HEK293 (cell line): ENCODE results near the gene HMGA1.

ENCODE experiments used
- CTCF ChIA-PET: fragments of 350-600 bp; formaldehyde crosslinking; extraction: SDS; loops from one replicate; lab custom pipeline; 2021; ENCODE audit warnings: antibody characterized with exemption; lab: Yijun Ruan, JAX
- POLR2A ChIA-PET: fragments of 300-600 bp; formaldehyde crosslinking; extraction: SDS; loops from one replicate; lab custom pipeline; 2020; ENCODE audit warnings: antibody characterized with exemption, inconsistent platforms; lab: Yijun Ruan, JAX
- H3K27ac ChIP-seq: fragments of 200-500 bp; sonication (Bioruptor generic); 2 replicates; pipeline ENCODE4 v1.5.1; 2014; ENCODE audit warnings: low read depth, low read length, control low read depth, inconsistent platforms; ENCODE audit errors: extremely low read depth
- H3K36me3 ChIP-seq, 2 experiments: fragments of 200-500 bp in 1 of 2; sonication (Bioruptor generic) in 1 of 2; 1 replicate in 1 of 2; 2 replicates in 1 of 2; pipeline ENCODE4 v1.5.1; 2014 to 2017; ENCODE audit warnings: inconsistent platforms in 2 of 2, low read length in 2 of 2; ENCODE audit not compliant: control insufficient read depth in 2 of 2, insufficient read depth in 1 of 2
- H3K4me1 ChIP-seq: fragments of 200-500 bp; sonication (Bioruptor generic); 2 replicates; pipeline ENCODE4 v1.5.1; 2014; ENCODE audit warnings: mild to moderate bottlenecking, low read length, inconsistent platforms; ENCODE audit not compliant: control insufficient read depth, insufficient read depth
- H3K4me3 ChIP-seq: 2 replicates; pipeline ENCODE4 v1.5.1; 2011; ENCODE audit warnings: low read depth, mild to moderate bottlenecking, control low read depth, low read length, moderate library complexity
- H3K9me3 ChIP-seq: fragments of 200-500 bp; sonication (Bioruptor generic); 2 replicates; pipeline ENCODE4 v1.5.1; 2014; ENCODE audit warnings: low read depth, low read length, inconsistent platforms; ENCODE audit not compliant: control insufficient read depth, insufficient read depth
- GLIS1 ChIP-seq: fragments of 450-650 bp; formaldehyde crosslinking; IDR thresholded peaks from 2 replicates; pipeline ENCODE4 v1.5.1; 2016; ENCODE audit warnings: missing biosample characterization, missing genetic modification characterization
- KLF1 ChIP-seq: fragments of 450-650 bp; formaldehyde crosslinking; IDR thresholded peaks from 2 replicates; pipeline ENCODE4 v1.5.1; 2016; ENCODE audit warnings: missing biosample characterization, missing genetic modification characterization
- KLF16 ChIP-seq: fragments of 450-650 bp; formaldehyde crosslinking; IDR thresholded peaks from 2 replicates; pipeline ENCODE4 v1.5.1; 2017; ENCODE audit warnings: missing biosample characterization, missing genetic modification characterization
- KLF7 ChIP-seq: fragments of 450-650 bp; formaldehyde crosslinking; IDR thresholded peaks from 2 replicates; pipeline ENCODE4 v1.5.1; 2016; ENCODE audit warnings: missing biosample characterization, missing genetic modification characterization, borderline replicate concordance
- KLF9 ChIP-seq: fragments of 450-650 bp; formaldehyde crosslinking; IDR thresholded peaks from 2 replicates; pipeline ENCODE4 v1.5.1; 2016; ENCODE audit warnings: missing biosample characterization, missing genetic modification characterization, low read depth
- REST ChIP-seq: fragments of 450-650 bp; formaldehyde crosslinking; IDR thresholded peaks from 2 replicates; pipeline ENCODE4 v1.5.1; 2016; ENCODE audit warnings: missing biosample characterization, missing genetic modification characterization
- ZBTB26 ChIP-seq: fragments of 450-650 bp; formaldehyde crosslinking; optimal IDR thresholded peaks from 2 replicates; pipeline ENCODE3; 2016; ENCODE audit warnings: missing biosample characterization, mild to moderate bottlenecking, missing genetic modification characterization
- ZFP37 ChIP-seq: fragments of 450-650 bp; formaldehyde crosslinking; IDR thresholded peaks from 2 replicates; pipeline ENCODE4 v1.5.1; 2016; ENCODE audit warnings: missing biosample characterization, missing genetic modification characterization
- ZNF157 ChIP-seq: fragments of 450-650 bp; formaldehyde crosslinking; IDR thresholded peaks from 2 replicates; pipeline ENCODE4 v1.5.1; 2016; ENCODE audit warnings: missing biosample characterization, missing genetic modification characterization
- ZNF335 ChIP-seq: fragments of 450-650 bp; formaldehyde crosslinking; conservative IDR thresholded peaks from 2 replicates; pipeline ENCODE4 v1.5.1; 2016; ENCODE audit warnings: missing biosample characterization, missing genetic modification characterization
- ZNF362 ChIP-seq: fragments of 450-650 bp; formaldehyde crosslinking; IDR thresholded peaks from 2 replicates; pipeline ENCODE4 v1.5.1; 2016; ENCODE audit warnings: missing biosample characterization, missing genetic modification characterization
- ZNF558 ChIP-seq: fragments of 450-650 bp; formaldehyde crosslinking; IDR thresholded peaks from 2 replicates; pipeline ENCODE4 v1.5.1; 2016; ENCODE audit warnings: missing biosample characterization, missing genetic modification characterization
- ZNF600 ChIP-seq: fragments of 450-650 bp; formaldehyde crosslinking; IDR thresholded peaks from 2 replicates; pipeline ENCODE4 v1.5.1; 2016; ENCODE audit warnings: missing biosample characterization, missing genetic modification characterization
- ZNF610 ChIP-seq: fragments of 450-650 bp; formaldehyde crosslinking; IDR thresholded peaks from 2 replicates; pipeline ENCODE4 v1.5.1; 2016; ENCODE audit warnings: missing biosample characterization, missing genetic modification characterization, borderline replicate concordance
- ZNF701 ChIP-seq: fragments of 450-650 bp; formaldehyde crosslinking; IDR thresholded peaks from 2 replicates; pipeline ENCODE4 v1.5.1; 2016; ENCODE audit warnings: missing biosample characterization, missing genetic modification characterization
- ZNF768 ChIP-seq: fragments of 450-650 bp; formaldehyde crosslinking; IDR thresholded peaks from 2 replicates; pipeline ENCODE4 v1.5.1; 2018; ENCODE audit warnings: missing biosample characterization, mild to moderate bottlenecking, missing genetic modification characterization
- ZNF777 ChIP-seq: fragments of 450-650 bp; formaldehyde crosslinking; IDR thresholded peaks from 2 replicates; pipeline ENCODE4 v1.5.1; 2017; ENCODE audit warnings: missing biosample characterization, missing genetic modification characterization, borderline replicate concordance
- ZXDB ChIP-seq: fragments of 450-650 bp; formaldehyde crosslinking; IDR thresholded peaks from 2 replicates; pipeline ENCODE4 v1.5.1; 2016; ENCODE audit warnings: missing biosample characterization, missing genetic modification characterization
- TF ChIP-seq, protein P1 (sequence below): fragments of 450-650 bp; formaldehyde crosslinking; conservative IDR thresholded peaks from 2 replicates; pipeline ENCODE4 v1.5.1; 2016; ENCODE audit warnings: low read depth, missing biosample characterization, missing genetic modification characterization
- TF ChIP-seq, protein P2 (sequence below): fragments of 450-650 bp; formaldehyde crosslinking; IDR thresholded peaks from 2 replicates; pipeline ENCODE4 v1.5.1; 2016; ENCODE audit warnings: missing biosample characterization, missing genetic modification characterization
- TF ChIP-seq, protein P3 (sequence below): fragments of 450-650 bp; formaldehyde crosslinking; IDR thresholded peaks from 2 replicates; pipeline ENCODE4 v1.5.1; 2016; ENCODE audit warnings: missing biosample characterization, missing genetic modification characterization

HMGA1 gene

DNA sequence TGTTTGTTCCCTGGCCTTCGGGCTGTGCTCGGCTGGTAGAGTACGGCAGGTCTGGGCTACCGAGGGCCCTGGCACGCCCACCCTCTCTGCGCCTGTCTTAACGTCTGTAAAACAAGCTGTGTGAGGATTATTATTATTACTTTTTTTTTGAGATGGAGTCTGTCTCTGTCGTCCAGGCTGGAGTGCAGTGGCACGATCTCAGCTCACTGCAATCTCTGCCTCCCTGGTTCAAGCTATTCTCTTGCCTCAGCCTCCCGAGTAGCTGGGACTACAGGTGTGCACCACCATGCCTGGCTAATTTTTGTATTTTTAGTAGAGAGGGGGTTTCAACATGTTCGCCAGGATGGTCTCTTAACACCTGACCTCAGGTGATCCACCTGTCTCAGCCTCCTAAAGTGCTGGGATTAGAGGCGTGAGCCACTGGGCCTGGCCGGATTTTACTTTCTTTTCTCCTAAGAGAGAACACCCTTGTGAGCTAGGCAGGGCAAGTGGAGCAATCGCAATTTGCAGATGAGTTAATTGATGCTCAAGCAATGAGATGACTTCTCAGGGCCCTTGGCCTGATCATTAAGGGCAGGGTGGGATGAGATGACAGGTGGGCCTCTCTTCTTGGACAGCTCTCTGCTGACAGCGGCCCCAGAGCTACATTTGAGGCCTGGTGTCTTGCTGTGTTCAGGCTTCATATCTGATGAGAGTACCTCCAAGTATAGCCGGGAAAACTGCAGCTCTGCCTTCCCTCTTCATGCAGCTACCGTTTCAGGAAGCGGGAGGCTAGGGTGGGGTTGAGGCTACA, 13.0 kb downstream of the HMGA1 start:
- H3K4me1 ChIP-seq: peaks cover 3% of the 10 kb centered on the region
- peak overlapping the region; percentile 79 for H3K4me3 ChIP-seq
- no peaks in the 10 kb centered on the region for H3K9me3 ChIP-seq
- POLR2A ChIA-PET: interaction anchor here (0.6 to 4.5 kb wide), 14 partner anchors 13 to 186 kb away, joined by 3 to 54 read pairs (median 4); partner anchors contain the start of genes HMGA1 and RPS10
- H3K27ac ChIP-seq: peak overlapping the region; percentile 24; the same call in 1 of the 2 replicates
- CTCF ChIA-PET: interaction anchor here (0.5 to 4.9 kb wide), 54 partner anchors 8 to 991 kb away, joined by 3 to 101 read pairs (median 5); partner anchors contain the start of genes HMGA1, NUDT3 and RPS10
- peaks cover 0 to 7% of the 10 kb centered on the region in 2 experiments; a peak in 1 of 3 replicates for H3K36me3 ChIP-seq
- TF ChIP-seq ZNF362: no peak
- TF ChIP-seq ZNF610 (tag by site-specific recombination): 0 out of 2 replicates have a peak, but pooled peaks have one; percentile 7
- 0 out of 2 replicates have a peak, but pooled peaks have one; percentile 3 for TF ChIP-seq KLF7 (tag by site-specific recombination)
- TF ChIP-seq ZNF335: peak; percentile 3; the same call in 1 of the 2 replicates
- TF ChIP-seq, protein P1, sequence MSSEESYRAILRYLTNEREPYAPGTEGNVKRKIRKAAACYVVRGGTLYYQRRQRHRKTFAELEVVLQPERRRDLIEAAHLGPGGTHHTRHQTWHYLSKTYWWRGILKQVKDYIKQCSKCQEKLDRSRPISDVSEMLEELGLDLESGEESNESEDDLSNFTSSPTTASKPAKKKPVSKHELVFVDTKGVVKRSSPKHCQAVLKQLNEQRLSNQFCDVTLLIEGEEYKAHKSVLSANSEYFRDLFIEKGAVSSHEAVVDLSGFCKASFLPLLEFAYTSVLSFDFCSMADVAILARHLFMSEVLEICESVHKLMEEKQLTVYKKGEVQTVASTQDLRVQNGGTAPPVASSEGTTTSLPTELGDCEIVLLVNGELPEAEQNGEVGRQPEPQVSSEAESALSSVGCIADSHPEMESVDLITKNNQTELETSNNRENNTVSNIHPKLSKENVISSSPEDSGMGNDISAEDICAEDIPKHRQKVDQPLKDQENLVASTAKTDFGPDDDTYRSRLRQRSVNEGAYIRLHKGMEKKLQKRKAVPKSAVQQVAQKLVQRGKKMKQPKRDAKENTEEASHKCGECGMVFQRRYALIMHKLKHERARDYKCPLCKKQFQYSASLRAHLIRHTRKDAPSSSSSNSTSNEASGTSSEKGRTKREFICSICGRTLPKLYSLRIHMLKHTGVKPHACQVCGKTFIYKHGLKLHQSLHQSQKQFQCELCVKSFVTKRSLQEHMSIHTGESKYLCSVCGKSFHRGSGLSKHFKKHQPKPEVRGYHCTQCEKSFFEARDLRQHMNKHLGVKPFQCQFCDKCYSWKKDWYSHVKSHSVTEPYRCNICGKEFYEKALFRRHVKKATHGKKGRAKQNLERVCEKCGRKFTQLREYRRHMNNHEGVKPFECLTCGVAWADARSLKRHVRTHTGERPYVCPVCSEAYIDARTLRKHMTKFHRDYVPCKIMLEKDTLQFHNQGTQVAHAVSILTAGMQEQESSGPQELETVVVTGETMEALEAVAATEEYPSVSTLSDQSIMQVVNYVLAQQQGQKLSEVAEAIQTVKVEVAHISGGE (tag by site-specific recombination): no peak; the same call in 1 of the 2 replicates
- peak; percentile 42; the same call in 1 of the 2 replicates for TF ChIP-seq ZNF777 (tag by site-specific recombination)
- no peak for TF ChIP-seq ZNF157
- TF ChIP-seq KLF9 (tag by site-specific recombination): peak; percentile 85
- no peak for TF ChIP-seq ZNF558 (tag by site-specific recombination)
- TF ChIP-seq ZXDB: 0 out of 2 replicates have a peak, but pooled peaks have one; percentile 12
- TF ChIP-seq ZBTB26: peak; percentile 26
- no peak for TF ChIP-seq GLIS1
- TF ChIP-seq ZNF600 (tag by site-specific recombination): peak; percentile 6; the same call in 1 of the 2 replicates
- TF ChIP-seq KLF1 (tag by site-specific recombination): peak; percentile 32; the same call in 1 of the 2 replicates
- TF ChIP-seq ZNF768 (tag by site-specific recombination): peak; percentile 91; the same call in 1 of the 2 replicates
- TF ChIP-seq ZNF701: no peak
- TF ChIP-seq, protein P2, sequence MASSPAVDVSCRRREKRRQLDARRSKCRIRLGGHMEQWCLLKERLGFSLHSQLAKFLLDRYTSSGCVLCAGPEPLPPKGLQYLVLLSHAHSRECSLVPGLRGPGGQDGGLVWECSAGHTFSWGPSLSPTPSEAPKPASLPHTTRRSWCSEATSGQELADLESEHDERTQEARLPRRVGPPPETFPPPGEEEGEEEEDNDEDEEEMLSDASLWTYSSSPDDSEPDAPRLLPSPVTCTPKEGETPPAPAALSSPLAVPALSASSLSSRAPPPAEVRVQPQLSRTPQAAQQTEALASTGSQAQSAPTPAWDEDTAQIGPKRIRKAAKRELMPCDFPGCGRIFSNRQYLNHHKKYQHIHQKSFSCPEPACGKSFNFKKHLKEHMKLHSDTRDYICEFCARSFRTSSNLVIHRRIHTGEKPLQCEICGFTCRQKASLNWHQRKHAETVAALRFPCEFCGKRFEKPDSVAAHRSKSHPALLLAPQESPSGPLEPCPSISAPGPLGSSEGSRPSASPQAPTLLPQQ (tag by site-specific recombination): 0 out of 2 replicates have a peak, but pooled peaks have one; percentile 40
- 0 out of 2 replicates have a peak, but pooled peaks have one; percentile 25 for TF ChIP-seq ZFP37 (tag by site-specific recombination)
- TF ChIP-seq, protein P3, sequence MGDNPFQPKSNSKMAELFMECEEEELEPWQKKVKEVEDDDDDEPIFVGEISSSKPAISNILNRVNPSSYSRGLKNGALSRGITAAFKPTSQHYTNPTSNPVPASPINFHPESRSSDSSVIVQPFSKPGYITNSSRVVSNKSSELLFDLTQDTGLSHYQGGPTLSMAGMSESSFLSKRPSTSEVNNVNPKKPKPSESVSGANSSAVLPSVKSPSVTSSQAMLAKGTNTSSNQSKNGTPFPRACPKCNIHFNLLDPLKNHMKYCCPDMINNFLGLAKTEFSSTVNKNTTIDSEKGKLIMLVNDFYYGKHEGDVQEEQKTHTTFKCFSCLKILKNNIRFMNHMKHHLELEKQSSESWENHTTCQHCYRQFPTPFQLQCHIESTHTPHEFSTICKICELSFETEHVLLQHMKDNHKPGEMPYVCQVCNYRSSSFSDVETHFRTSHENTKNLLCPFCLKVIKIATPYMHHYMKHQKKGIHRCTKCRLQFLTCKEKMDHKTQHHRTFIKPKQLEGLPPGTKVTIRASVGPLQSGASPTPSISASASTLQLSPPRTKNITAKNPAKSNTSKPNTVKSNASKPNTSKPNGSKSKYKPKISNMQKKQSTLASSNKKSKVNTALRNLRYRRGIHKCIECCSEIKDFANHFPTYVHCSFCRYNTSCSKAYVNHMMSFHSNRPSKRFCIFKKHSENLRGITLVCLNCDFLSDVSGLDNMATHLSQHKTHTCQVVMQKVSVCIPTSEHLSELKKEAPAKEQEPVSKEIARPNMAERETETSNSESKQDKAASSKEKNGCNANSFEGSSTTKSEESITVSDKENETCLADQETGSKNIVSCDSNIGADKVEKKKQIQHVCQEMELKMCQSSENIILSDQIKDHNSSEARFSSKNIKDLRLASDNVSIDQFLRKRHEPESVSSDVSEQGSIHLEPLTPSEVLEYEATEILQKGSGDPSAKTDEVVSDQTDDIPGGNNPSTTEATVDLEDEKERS (tag by site-specific recombination): peak; percentile 51; the same call in 1 of the 2 replicates
- no peak for TF ChIP-seq KLF16 (tag by site-specific recombination)
- no peak for TF ChIP-seq REST
